HAP-1 (cell line): ENCODE measurements around the gene CFB.
A peak's percentile ranks its signal among the peaks of the same experiment; 100 is the strongest.

Experiments
- DNase-seq, 2 experiments: peaks; one replicate each; pipeline ENCODE4 v3.0.0-alpha.2; 2016 to 2020; ENCODE audit warnings: low spot score in 2 of 2
- H3K27me3 ChIP-seq: fragments of 250-450 bp; sonication (Bioruptor Pico); 2 replicates; pipeline ENCODE4 v1.5.1; 2020; ENCODE audit warnings: low read depth, mild to moderate bottlenecking, moderate library complexity
- H3K36me3 ChIP-seq: fragments of 250-450 bp; sonication (Bioruptor Pico); replicated peaks from 2 replicates; pipeline ENCODE4 v1.5.1; 2020; ENCODE audit warnings: mild to moderate bottlenecking
- H3K4me1 ChIP-seq: fragments of 250-450 bp; sonication (Bioruptor Pico); 2 replicates; pipeline ENCODE4 v1.5.1; 2020; ENCODE audit warnings: mild to moderate bottlenecking
- H3K4me3 ChIP-seq: fragments of 250-450 bp; sonication (Bioruptor Pico); 2 replicates; pipeline ENCODE4 v1.5.1; 2020; ENCODE audit warnings: mild to moderate bottlenecking, moderate library complexity
- H3K9me3 ChIP-seq: fragments of 250-450 bp; sonication (Bioruptor Pico); 2 replicates; pipeline ENCODE4 v1.5.1; 2020; ENCODE audit warnings: mild to moderate bottlenecking, moderate library complexity
- in situ Hi-C: fragments of 300-500 bp; cut with MboI; formaldehyde crosslinking; loops from 3 replicates; pipeline ENCODE4 v1.14.3; 2020; ENCODE audit warnings: low sequenced_read_pairs, inconsistent platforms, mixed read lengths

CFB gene

GRCh38 chr6:31947864-31948263 is 2.0 kb downstream of the CFB start:
- Histone ChIP-seq H3K4me3 (no peak overlapping the region), H3K9me3 (no peaks in the 10 kb centered on the region)
- in situ Hi-C loops = no loop called here

GRCh38 chr6:31948306-31948705 is 2.4 kb downstream of the CFB start:
- Histone ChIP-seq H3K4me1 (no peaks in the 10 kb centered on the region), H3K27me3 (peaks cover 10% of the 10 kb centered on the region)
- in situ Hi-C loops = no loop called here

More at GRCh38 chr6:31947864-31948263, 2.0 kb downstream of the CFB start:
- DNase-seq = no peak
- Histone ChIP-seq H3K36me3 (peaks cover 18% of the 10 kb centered on the region), H3K27me3 (peaks cover 14% of the 10 kb centered on the region), H3K4me1 (no peaks in the 10 kb centered on the region)

GRCh38 chr6:31948753-31949413 is 3.0 kb downstream of the CFB start:
- in situ Hi-C loops = no loop called here
- Histone ChIP-seq H3K27me3 (peaks cover 4% of the 10 kb centered on the region; the same call in 1 of the 2 replicates), H3K4me1 (no peaks in the 10 kb centered on the region), H3K9me3 (no peaks in the 10 kb centered on the region), H3K36me3 (peaks cover 28% of the 10 kb centered on the region), H3K4me3 (no peak overlapping the region)
- DNase-seq = no peak

More at GRCh38 chr6:31948306-31948705, 2.4 kb downstream of the CFB start:
- no peak overlapping the region for H3K4me3 ChIP-seq
- H3K36me3 ChIP-seq = peaks cover 22% of the 10 kb centered on the region
- H3K9me3 ChIP-seq = no peaks in the 10 kb centered on the region
- no peak for DNase-seq

GRCh38 chr6:31949926-31950548 is 4.1 kb downstream of the CFB start:
- Histone ChIP-seq H3K9me3 (no peaks in the 10 kb centered on the region), H3K36me3 (peaks cover 40% of the 10 kb centered on the region), H3K27me3 (no peaks in the 10 kb centered on the region), H3K4me1 (no peaks in the 10 kb centered on the region), H3K4me3 (no peak overlapping the region)
- DNase-seq = no peak
- in situ Hi-C loops = loop anchor here (5.0 kb wide), 1 partner anchor 43 kb away; no protein-coding TSS in a partner anchor

GRCh38 chr6:31952140-31952805 is 6.4 kb downstream of the CFB start:
- DNase-seq = peak; percentile 28 to 62
- peaks cover 55% of the 10 kb centered on the region for H3K36me3 ChIP-seq
- no peak overlapping the region for H3K4me3 ChIP-seq
- in situ Hi-C loops = loop anchor here (5.0 kb wide), 1 partner anchor 45 kb away; no protein-coding TSS in a partner anchor
- H3K4me1 ChIP-seq = no peaks in the 10 kb centered on the region
- no peaks in the 10 kb centered on the region for H3K27me3 ChIP-seq
- no peaks in the 10 kb centered on the region for H3K9me3 ChIP-seq

DNA sequence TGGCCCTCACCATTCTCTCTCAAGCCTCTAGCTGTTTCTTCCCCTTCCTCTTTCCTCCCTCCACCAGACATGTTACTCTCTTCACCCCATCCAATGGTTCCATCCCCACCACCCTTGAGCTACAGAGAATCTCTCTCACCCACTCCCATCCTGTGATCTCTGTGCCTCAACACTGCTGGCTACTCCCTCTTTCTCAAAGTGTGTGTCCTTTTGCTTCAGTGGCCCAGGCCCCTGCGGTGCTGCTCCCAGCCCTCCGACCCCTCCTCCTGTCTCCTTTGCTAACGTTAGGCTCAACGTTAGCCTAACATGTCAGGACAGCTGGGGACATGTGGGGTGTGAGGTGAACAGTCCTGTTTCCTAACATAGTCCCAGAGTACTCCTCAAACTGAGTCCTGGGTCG is 7.0 kb downstream of the CFB start:
- Histone ChIP-seq H3K27me3 (no peaks in the 10 kb centered on the region), H3K36me3 (peaks cover 58% of the 10 kb centered on the region), H3K4me3 (no peak overlapping the region), H3K4me1 (peaks cover 4% of the 10 kb centered on the region), H3K9me3 (no peaks in the 10 kb centered on the region)
- in situ Hi-C loops = loop anchor here (5.0 kb wide), 1 partner anchor 46 kb away; no protein-coding TSS in a partner anchor
- DNase-seq = no peak

DNA sequence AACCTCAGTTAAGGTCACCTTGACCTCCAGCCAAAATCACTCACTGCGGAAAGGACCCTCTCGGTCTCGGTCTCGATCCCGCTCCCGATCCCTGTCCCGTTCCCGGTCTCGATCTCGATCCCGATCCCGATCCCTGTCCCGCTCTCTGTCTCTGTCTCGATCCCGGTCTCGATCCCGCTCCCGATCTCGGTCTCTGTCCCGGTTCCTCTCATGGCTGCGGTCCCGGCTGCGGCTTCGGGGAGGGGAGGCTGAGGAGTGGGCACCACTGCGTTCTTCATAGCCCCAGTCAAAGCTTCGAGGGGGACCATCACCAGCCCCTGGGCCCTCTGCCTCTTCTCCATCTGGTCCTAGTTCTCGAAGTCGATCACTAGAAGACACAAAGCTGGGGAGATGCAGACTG is 8.6 kb downstream of the CFB start:
- H3K4me1 ChIP-seq = peaks cover 9% of the 10 kb centered on the region

DNA sequence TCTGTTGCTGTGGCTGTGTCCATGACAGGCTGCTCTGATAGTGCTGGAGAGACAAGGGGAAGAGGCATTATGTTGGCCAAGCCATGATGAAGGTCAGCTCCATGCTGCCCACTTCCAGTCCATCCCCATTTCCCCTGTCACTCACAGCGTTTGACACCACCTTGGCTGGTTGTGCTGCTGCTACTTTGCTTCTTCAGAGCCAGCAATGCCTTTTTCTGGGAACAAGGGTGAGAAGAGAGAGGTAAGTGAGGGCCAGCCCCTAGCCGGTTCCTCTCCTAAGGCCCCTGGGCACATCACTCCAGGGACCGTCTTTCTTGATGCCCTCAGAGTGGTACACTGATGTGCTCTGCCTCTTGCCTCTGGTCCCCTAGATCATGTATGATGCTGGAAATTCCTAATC is 10.9 kb downstream of the CFB start:
- Histone ChIP-seq H3K27me3 (no peaks in the 10 kb centered on the region), H3K4me3 (no peak overlapping the region), H3K9me3 (no peaks in the 10 kb centered on the region), H3K36me3 (peaks cover 68% of the 10 kb centered on the region), H3K4me1 (peaks cover 11% of the 10 kb centered on the region)
- no peak for DNase-seq
- in situ Hi-C loops = no loop called here

More for the DNA sequence above, 8.6 kb downstream of the CFB start:
- Histone ChIP-seq H3K36me3 (peaks cover 59% of the 10 kb centered on the region), H3K9me3 (no peaks in the 10 kb centered on the region), H3K4me3 (no peak overlapping the region), H3K27me3 (no peaks in the 10 kb centered on the region)
- DNase-seq = no peak
- in situ Hi-C loops = loop anchor here (5.0 kb wide), 1 partner anchor 47 kb away; no protein-coding TSS in a partner anchor

- no peaks in the 10 kb centered on the region for H3K27me3 ChIP-seq
- peaks cover 11% of the 10 kb centered on the region for H3K4me1 ChIP-seq
- no peak for DNase-seq
- H3K36me3 ChIP-seq = peaks cover 62% of the 10 kb centered on the region
- in situ Hi-C loops = no loop called here
- no peaks in the 10 kb centered on the region for H3K9me3 ChIP-seq
- peak overlapping the region; percentile 88 for H3K4me3 ChIP-seq
These were observed 12.5 kb downstream of the CFB start for GRCh38 chr6:31958412-31958740.

DNA sequence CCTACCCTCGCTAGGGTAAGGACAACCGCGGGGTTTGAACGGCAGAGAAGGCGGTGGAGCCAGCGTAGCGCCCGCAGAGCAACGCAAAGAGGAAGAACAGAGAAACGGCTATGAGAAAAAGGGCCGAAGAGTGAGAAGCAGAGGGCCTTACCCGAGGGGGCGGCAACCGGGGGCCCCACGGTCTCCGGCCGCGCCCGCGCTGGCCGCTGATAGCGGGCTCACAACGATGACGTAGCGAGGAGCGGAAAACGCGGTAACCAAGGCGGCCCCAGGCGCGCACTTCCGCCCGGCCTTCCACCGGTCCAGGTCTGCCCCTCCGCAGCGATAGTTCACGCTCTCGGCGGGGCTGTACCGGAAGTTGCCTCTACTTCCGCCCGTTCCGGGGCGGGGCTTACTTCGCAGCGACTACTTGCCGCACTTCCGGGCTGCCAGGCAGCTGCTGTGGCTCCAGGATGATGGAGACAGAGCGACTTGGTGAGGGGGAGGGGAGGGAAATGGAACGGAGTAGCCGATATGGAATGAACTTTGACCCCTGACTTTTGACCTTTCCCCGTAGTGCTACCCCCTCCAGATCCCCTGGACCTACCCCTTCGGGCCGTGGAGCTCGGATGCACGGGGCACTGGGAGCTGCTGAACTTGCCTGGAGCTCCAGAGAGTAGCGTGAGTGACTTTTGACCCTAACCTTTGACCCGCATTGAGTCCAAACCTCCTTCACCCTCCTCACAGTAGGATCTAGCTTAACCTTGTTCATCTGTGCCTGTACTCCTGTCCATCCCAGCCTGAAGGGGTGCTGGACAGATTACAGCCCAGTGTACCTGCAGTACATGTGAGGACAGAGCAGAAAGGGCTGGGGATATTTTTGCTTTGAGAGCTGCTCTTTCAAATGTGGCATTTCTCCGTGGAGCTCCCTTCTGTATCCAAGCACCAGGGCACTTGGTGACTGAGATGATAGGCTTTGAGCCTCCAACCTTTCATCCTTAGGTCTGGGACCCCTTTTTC is 13.1 kb downstream of the CFB start, which contains the start of the genes NELFE and SKIC2:
NELFE (minus strand) TSS at position 231 of the 999 bp plus-strand sequence. CDS start 525 bp downstream, outside the sequence.
SKIC2 (plus strand) TSS at position 435 of the 999 bp plus-strand sequence; CDS start at position 453, 18 bp downstream.
- Histone ChIP-seq H3K9me3 (no peaks in the 10 kb centered on the region), H3K36me3 (peaks cover 59% of the 10 kb centered on the region), H3K4me1 (peaks cover 11% of the 10 kb centered on the region), H3K27me3 (no peaks in the 10 kb centered on the region), H3K4me3 (peak within 1 kb of the TSS; percentile 88)
- in situ Hi-C loops = no loop called here
- DNase-seq = peak; percentile 92 to 98

- H3K4me1 ChIP-seq = peaks cover 11% of the 10 kb centered on the region
- H3K27me3 ChIP-seq = no peaks in the 10 kb centered on the region
- H3K36me3 ChIP-seq = peaks cover 56% of the 10 kb centered on the region
- no peak for DNase-seq
- in situ Hi-C loops = loop anchor here (10.0 kb wide), 1 partner anchor 297 kb away; the partner anchor contains the start of genes C6orf47, CSNK2B, GPANK1 and LY6G5B
- no peak overlapping the region for H3K4me3 ChIP-seq
- H3K9me3 ChIP-seq = no peaks in the 10 kb centered on the region
These were observed 15.7 kb downstream of the CFB start for GRCh38 chr6:31961616-31962015.

DNA sequence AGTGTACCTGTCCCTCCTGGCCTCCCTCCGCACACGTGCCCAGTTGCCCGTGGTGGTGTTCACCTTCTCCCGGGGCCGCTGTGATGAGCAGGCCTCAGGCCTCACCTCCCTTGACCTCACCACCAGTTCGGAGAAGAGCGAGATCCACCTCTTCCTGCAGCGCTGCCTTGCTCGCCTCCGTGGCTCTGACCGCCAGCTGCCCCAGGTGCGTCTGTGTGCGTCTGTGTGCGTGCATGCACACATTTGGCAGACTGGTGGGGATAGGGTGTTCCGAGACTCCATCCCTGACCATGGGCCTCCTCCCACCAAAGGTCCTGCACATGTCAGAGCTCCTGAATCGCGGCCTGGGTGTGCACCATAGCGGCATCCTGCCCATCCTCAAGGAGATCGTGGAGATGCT is 18.0 kb downstream of the CFB start:
- H3K36me3 ChIP-seq = peaks cover 68% of the 10 kb centered on the region

More for the DNA sequence above, 18.0 kb downstream of the CFB start:
- no peak for DNase-seq
- Histone ChIP-seq H3K4me3 (no peak overlapping the region), H3K4me1 (peaks cover 5% of the 10 kb centered on the region), H3K9me3 (no peaks in the 10 kb centered on the region), H3K27me3 (no peaks in the 10 kb centered on the region)
- in situ Hi-C loops = loop anchor here (10.0 kb wide), 1 partner anchor 299 kb away; the partner anchor contains the start of genes C6orf47, CSNK2B, GPANK1 and LY6G5B
